DLD1 (cell line): Measurements from ENCODE around the gene PODXL2.

Experiments used
- in situ Hi-C: cut with HindIII; loops from 2 replicates; pipeline ENCODE4 v1.10.0; 2017; ENCODE audit warnings: low sequenced_read_pairs

Gene PODXL2

GRCh38 chr3:127702151-127702578 lies 73.2 kb downstream of the PODXL2 start:
- in situ Hi-C loops, result loop anchor here (25.0 kb wide), 1 partner anchor 135 kb away; no protein-coding TSS in a partner anchor

GRCh38 chr3:127704840-127705239 lies 75.9 kb downstream of the PODXL2 start:
- in situ Hi-C loops, result loop anchor here (25.0 kb wide), 1 partner anchor 132 kb away; no protein-coding TSS in a partner anchor

GRCh38 chr3:127706312-127706711 lies 77.3 kb downstream of the PODXL2 start:
- in situ Hi-C loops, result loop anchor here (25.0 kb wide), 1 partner anchor 131 kb away; no protein-coding TSS in a partner anchor

GRCh38 chr3:127706785-127707351 lies 77.9 kb downstream of the PODXL2 start:
- in situ Hi-C loops, result loop anchor here (25.0 kb wide), 1 partner anchor 130 kb away; no protein-coding TSS in a partner anchor

- in situ Hi-C loops, result loop anchor here (25.0 kb wide), 1 partner anchor 129 kb away; no protein-coding TSS in a partner anchor
These were observed 78.9 kb downstream of the PODXL2 start for GRCh38 chr3:127707851-127708411.

GRCh38 chr3:127708837-127709236 lies 79.9 kb downstream of the PODXL2 start:
- in situ Hi-C loops, result loop anchor here (25.0 kb wide), 1 partner anchor 128 kb away; no protein-coding TSS in a partner anchor

- in situ Hi-C loops, result loop anchor here (25.0 kb wide), 1 partner anchor 128 kb away; no protein-coding TSS in a partner anchor
These were observed 80.5 kb downstream of the PODXL2 start for GRCh38 chr3:127709320-127710060.

GRCh38 chr3:127710155-127710941 lies 81.4 kb downstream of the PODXL2 start:
- in situ Hi-C loops, result loop anchor here (25.0 kb wide), 1 partner anchor 127 kb away; no protein-coding TSS in a partner anchor

- in situ Hi-C loops, result loop anchor here (25.0 kb wide), 1 partner anchor 126 kb away; no protein-coding TSS in a partner anchor
These were observed 82.2 kb downstream of the PODXL2 start for GRCh38 chr3:127711021-127711695.

GRCh38 chr3:127711896-127712295 lies 82.9 kb downstream of the PODXL2 start:
- in situ Hi-C loops, result loop anchor here (25.0 kb wide), 1 partner anchor 125 kb away; no protein-coding TSS in a partner anchor

GRCh38 chr3:127712461-127712860 lies 83.5 kb downstream of the PODXL2 start:
- in situ Hi-C loops, result loop anchor here (25.0 kb wide), 1 partner anchor 125 kb away; no protein-coding TSS in a partner anchor

GRCh38 chr3:127712881-127713771 lies 84.1 kb downstream of the PODXL2 start:
- in situ Hi-C loops, result loop anchor here (25.0 kb wide), 1 partner anchor 124 kb away; no protein-coding TSS in a partner anchor

GRCh38 chr3:127714125-127714571 lies 85.2 kb downstream of the PODXL2 start:
- in situ Hi-C loops, result loop anchor here (25.0 kb wide), 1 partner anchor 123 kb away; no protein-coding TSS in a partner anchor

GRCh38 chr3:127714866-127715265 lies 85.9 kb downstream of the PODXL2 start:
- in situ Hi-C loops, result loop anchor here (25.0 kb wide), 1 partner anchor 122 kb away; no protein-coding TSS in a partner anchor

- in situ Hi-C loops, result loop anchor here (25.0 kb wide), 1 partner anchor 122 kb away; no protein-coding TSS in a partner anchor
These were observed 86.5 kb downstream of the PODXL2 start for GRCh38 chr3:127715532-127715931.

GRCh38 chr3:127716384-127716783 lies 87.4 kb downstream of the PODXL2 start:
- in situ Hi-C loops, result loop anchor here (25.0 kb wide), 1 partner anchor 121 kb away; no protein-coding TSS in a partner anchor

- in situ Hi-C loops, result loop anchor here (25.0 kb wide), 1 partner anchor 120 kb away; no protein-coding TSS in a partner anchor
These were observed 88.6 kb downstream of the PODXL2 start for GRCh38 chr3:127717357-127718244.
